NCI-H1417 treated with DMSO at 0.1 percent for 48 hours (cell line): ENCODE data around the gene OR4D11.
A peak's percentile ranks its signal among the peaks of the same experiment; 100 is the strongest.

Source experiments
- DNase-seq: peaks from one replicate; lab custom pipeline; 2025; lab: John Stamatoyannopoulos, UW

Gene OR4D11

GRCh38 chr11:59548309-59548656 is 44.9 kb downstream of the OR4D11 start:
- DNase-seq = no peak

GRCh38 chr11:59550368-59550841 is 47.0 kb downstream of the OR4D11 start:
- DNase-seq = peak; percentile 96

GRCh38 chr11:59550842-59551658 is 47.7 kb downstream of the OR4D11 start:
- peak; percentile 96 for DNase-seq

GRCh38 chr11:59551659-59552521 is 48.5 kb downstream of the OR4D11 start:
- DNase-seq = no peak

- DNase-seq = no peak
These were observed 49.5 kb downstream of the OR4D11 start for GRCh38 chr11:59552844-59553243.

- DNase-seq = no peak
These were observed 49.9 kb downstream of the OR4D11 start for GRCh38 chr11:59553323-59553722.
